GM23338 (cell line): Measurements from ENCODE around the gene OR2F1. TPM values are rescaled to one million over a fixed set of nuclear protein-coding genes. Genes with fewer than 3 reads are reported as not detected.

Source experiments
- ATAC-seq: fragments of 200-7000 bp; cut with Tn5 transposase; 3 replicates; pipeline ENCODE4 v1.9.1; 2020
- DNase-seq: peaks from one replicate; pipeline ENCODE4 v3.0.0-alpha.2; 2015; ENCODE audit warnings: low spot score
- H2AFZ ChIP-seq: fragments of 200-600 bp; sonication (generic); 2 replicates; pipeline ENCODE4 v1.8.0; 2016; ENCODE audit warnings: antibody characterized with exemption, mild to moderate bottlenecking, moderate library complexity
- H3F3A ChIP-seq: fragments of 200-600 bp; sonication (generic); replicated peaks from 2 replicates; pipeline ENCODE4 v1.8.0; 2017; ENCODE audit warnings: antibody characterized with exemption, mixed run types, low read depth
- H3K27ac ChIP-seq: fragments of 200-600 bp; sonication (generic); 2 replicates; pipeline ENCODE4 v1.6.1; 2016; ENCODE audit warnings: low read depth
- H3K27me3 ChIP-seq: fragments of 200-600 bp; sonication (generic); 2 replicates; pipeline ENCODE4 v1.8.0; 2016; ENCODE audit warnings: mild to moderate bottlenecking, mixed run types, moderate library complexity; ENCODE audit not compliant: insufficient read depth
- H3K36me3 ChIP-seq: fragments of 200-600 bp; sonication (generic); 2 replicates; pipeline ENCODE4 v1.8.0; 2016; ENCODE audit warnings: mild to moderate bottlenecking; ENCODE audit not compliant: insufficient read depth
- H3K4me1 ChIP-seq: fragments of 200-600 bp; sonication (generic); 2 replicates; pipeline ENCODE4 v1.8.0; 2016; ENCODE audit warnings: mild to moderate bottlenecking, moderate library complexity; ENCODE audit not compliant: insufficient read depth
- H3K4me2 ChIP-seq: fragments of 200-600 bp; sonication (generic); 2 replicates; pipeline ENCODE4 v1.7.1; 2017; ENCODE audit warnings: mixed run types
- H3K4me3 ChIP-seq: fragments of 200-600 bp; sonication (generic); 2 replicates; pipeline ENCODE4 v1.6.1; 2016; ENCODE audit warnings: mixed run types
- H3K79me2 ChIP-seq: fragments of 200-600 bp; sonication (generic); replicated peaks from 2 replicates; pipeline ENCODE4 v1.8.0; 2017; ENCODE audit warnings: mild to moderate bottlenecking; ENCODE audit not compliant: insufficient read depth
- H3K9me2 ChIP-seq: fragments of 200-600 bp; sonication (generic); 2 replicates; pipeline ENCODE4 v1.8.0; 2017; ENCODE audit not compliant: insufficient read depth
- H4K20me1 ChIP-seq: fragments of 200-600 bp; sonication (generic); replicated peaks from 2 replicates; pipeline ENCODE4 v1.8.0; 2017; ENCODE audit warnings: mild to moderate bottlenecking; ENCODE audit not compliant: insufficient read depth
- H3K27ac Mint-ChIP-seq: 2 replicates; pipeline ENCODE4 v1.8.0; 2020; ENCODE audit warnings: inconsistent platforms, mild to moderate bottlenecking, moderate library complexity, mixed read lengths
- H3K27me3 Mint-ChIP-seq: 3 replicates; pipeline ENCODE4 v1.8.0; 2022; ENCODE audit warnings: low read depth, mild to moderate bottlenecking, moderate library complexity, mixed read lengths, inconsistent platforms; ENCODE audit not compliant: insufficient read depth, poor library complexity
- H3K36me3 Mint-ChIP-seq: 3 replicates; pipeline ENCODE4 v1.8.0; 2021; ENCODE audit warnings: low read depth, mild to moderate bottlenecking, inconsistent platforms, moderate library complexity, mixed read lengths
- H3K4me1 Mint-ChIP-seq: 3 replicates; pipeline ENCODE4 v1.8.0; 2020; ENCODE audit warnings: mild to moderate bottlenecking, inconsistent platforms, mixed read lengths
- H3K4me3 Mint-ChIP-seq: 3 replicates; pipeline ENCODE4 v1.8.0; 2021; ENCODE audit warnings: moderate library complexity, mild to moderate bottlenecking, inconsistent platforms, mixed read lengths
- H3K9me3 Mint-ChIP-seq: 3 replicates; pipeline ENCODE4 v1.8.0; 2020; ENCODE audit warnings: moderate library complexity, mild to moderate bottlenecking, inconsistent platforms, mixed read lengths
- CREB1 ChIP-seq: fragments of 250-450 bp; sonication (Bioruptor Pico); IDR thresholded peaks from 2 replicates; pipeline ENCODE4 v1.5.0; 2020; ENCODE audit warnings: low read depth, mild to moderate bottlenecking, moderate library complexity
- EZH2 ChIP-seq: fragments of 200-600 bp; sonication (generic); IDR thresholded peaks from one replicate; pipeline ENCODE4 v1.8.0; 2017; ENCODE audit warnings: antibody characterized with exemption, mild to moderate bottlenecking, low read depth; ENCODE audit not compliant: unreplicated experiment
- EZH2phosphoT487 ChIP-seq: fragments of 200-600 bp; sonication (generic); IDR thresholded peaks from one replicate; pipeline ENCODE4 v1.8.1; 2018; ENCODE audit warnings: antibody characterized with exemption; ENCODE audit not compliant: unreplicated experiment
- JUNB ChIP-seq: IDR thresholded peaks from one replicate; pipeline ENCODE4 v1.6.1; 2016; ENCODE audit warnings: antibody characterized with exemption; ENCODE audit not compliant: unreplicated experiment
- NANOG ChIP-seq: IDR thresholded peaks from 2 replicates; pipeline ENCODE4 v1.6.1; 2016; ENCODE audit warnings: antibody characterized with exemption, borderline replicate concordance
- POLR2AphosphoS5 ChIP-seq: IDR thresholded peaks from 2 replicates; pipeline ENCODE4 v1.6.1; 2016; ENCODE audit warnings: antibody characterized with exemption, low read depth
- REST ChIP-seq: IDR thresholded peaks from one replicate; pipeline ENCODE4 v1.6.1; 2018; ENCODE audit warnings: antibody characterized with exemption; ENCODE audit not compliant: unreplicated experiment
- STAT1 ChIP-seq: IDR thresholded peaks from one replicate; pipeline ENCODE4 v1.6.1; 2016; ENCODE audit warnings: antibody characterized with exemption; ENCODE audit not compliant: unreplicated experiment
- ZNF114 ChIP-seq: fragments of 250-450 bp; sonication (Bioruptor Pico); IDR thresholded peaks from 2 replicates; pipeline ENCODE4 v1.5.0; 2020; ENCODE audit warnings: mild to moderate bottlenecking, moderate library complexity
- ZNF331 ChIP-seq: fragments of 250-450 bp; sonication (Bioruptor Pico); IDR thresholded peaks from 2 replicates; pipeline ENCODE4 v1.5.0; 2020; ENCODE audit warnings: low read depth, mild to moderate bottlenecking, moderate library complexity
- polyA plus RNA-seq: library from polyadenylated mRNA; unstranded; fragments of >200 nt; fragmentation: Nextera tagmentation; extraction: Ambion mirVana; gene quantifications from 2 replicates; pipeline ENCODE4 v1.2.1, GENCODE V29; 2016
- total RNA-seq: library from RNA; depleted of rRNA; stranded (reverse); fragments of >200 nt; shearing (Covaris generic); gene quantifications from 2 replicates; pipeline ENCODE4 v1.2.3, GENCODE V29; 2014
- TF ChIP-seq, protein P1 (sequence below), 2 experiments: fragments of 200-600 bp in 1 of 2; sonication (generic) in 1 of 2; conservative IDR thresholded peaks; 2 replicates each; pipeline versions ENCODE4 v1.5.1 to v1.6.1; 2016 to 2017; ENCODE audit warnings: antibody characterized with exemption in 2 of 2, low read depth in 2 of 2, mild to moderate bottlenecking in 2 of 2, moderate library complexity in 1 of 2
- TF ChIP-seq, protein P2 (sequence below): fragments of 250-450 bp; sonication (Bioruptor Pico); IDR thresholded peaks from 2 replicates; pipeline ENCODE4 v1.5.0; 2020; ENCODE audit warnings: mild to moderate bottlenecking, moderate library complexity
- TF ChIP-seq, protein P3 (sequence below): IDR thresholded peaks from 2 replicates; pipeline ENCODE4 v1.6.1; 2016; ENCODE audit warnings: antibody characterized with exemption

The OR2F1 gene
- total and polyA plus RNA-seq, 2 experiments from 2014 or later, result not detected

- Histone ChIP-seq H3K27ac (no peak overlapping the region), H3K79me2 (no peaks in the 10 kb centered on the region), H3K4me3 (no peak overlapping the region), H3F3A (no peaks in the 10 kb centered on the region), H3K4me2 (no peak overlapping the region), H3K36me3 (no peaks in the 10 kb centered on the region), H3K27me3 (no peaks in the 10 kb centered on the region), H3K4me1 (no peaks in the 10 kb centered on the region), H4K20me1 (no peaks in the 10 kb centered on the region), H3K9me2 (peaks cover 17% of the 10 kb centered on the region; the same call in 1 of the 2 replicates), H2AFZ (no peak overlapping the region)
- no peaks in the 10 kb centered on the region for H3K27me3 Mint-ChIP-seq
- no peak for DNase-seq
- TF ChIP-seq, protein P1, sequence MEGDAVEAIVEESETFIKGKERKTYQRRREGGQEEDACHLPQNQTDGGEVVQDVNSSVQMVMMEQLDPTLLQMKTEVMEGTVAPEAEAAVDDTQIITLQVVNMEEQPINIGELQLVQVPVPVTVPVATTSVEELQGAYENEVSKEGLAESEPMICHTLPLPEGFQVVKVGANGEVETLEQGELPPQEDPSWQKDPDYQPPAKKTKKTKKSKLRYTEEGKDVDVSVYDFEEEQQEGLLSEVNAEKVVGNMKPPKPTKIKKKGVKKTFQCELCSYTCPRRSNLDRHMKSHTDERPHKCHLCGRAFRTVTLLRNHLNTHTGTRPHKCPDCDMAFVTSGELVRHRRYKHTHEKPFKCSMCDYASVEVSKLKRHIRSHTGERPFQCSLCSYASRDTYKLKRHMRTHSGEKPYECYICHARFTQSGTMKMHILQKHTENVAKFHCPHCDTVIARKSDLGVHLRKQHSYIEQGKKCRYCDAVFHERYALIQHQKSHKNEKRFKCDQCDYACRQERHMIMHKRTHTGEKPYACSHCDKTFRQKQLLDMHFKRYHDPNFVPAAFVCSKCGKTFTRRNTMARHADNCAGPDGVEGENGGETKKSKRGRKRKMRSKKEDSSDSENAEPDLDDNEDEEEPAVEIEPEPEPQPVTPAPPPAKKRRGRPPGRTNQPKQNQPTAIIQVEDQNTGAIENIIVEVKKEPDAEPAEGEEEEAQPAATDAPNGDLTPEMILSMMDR (conservative IDR thresholded peaks at IDR 0.05; ENCODE audit: low read depth in 2 of 2), result no peak
- TF ChIP-seq, protein P2, sequence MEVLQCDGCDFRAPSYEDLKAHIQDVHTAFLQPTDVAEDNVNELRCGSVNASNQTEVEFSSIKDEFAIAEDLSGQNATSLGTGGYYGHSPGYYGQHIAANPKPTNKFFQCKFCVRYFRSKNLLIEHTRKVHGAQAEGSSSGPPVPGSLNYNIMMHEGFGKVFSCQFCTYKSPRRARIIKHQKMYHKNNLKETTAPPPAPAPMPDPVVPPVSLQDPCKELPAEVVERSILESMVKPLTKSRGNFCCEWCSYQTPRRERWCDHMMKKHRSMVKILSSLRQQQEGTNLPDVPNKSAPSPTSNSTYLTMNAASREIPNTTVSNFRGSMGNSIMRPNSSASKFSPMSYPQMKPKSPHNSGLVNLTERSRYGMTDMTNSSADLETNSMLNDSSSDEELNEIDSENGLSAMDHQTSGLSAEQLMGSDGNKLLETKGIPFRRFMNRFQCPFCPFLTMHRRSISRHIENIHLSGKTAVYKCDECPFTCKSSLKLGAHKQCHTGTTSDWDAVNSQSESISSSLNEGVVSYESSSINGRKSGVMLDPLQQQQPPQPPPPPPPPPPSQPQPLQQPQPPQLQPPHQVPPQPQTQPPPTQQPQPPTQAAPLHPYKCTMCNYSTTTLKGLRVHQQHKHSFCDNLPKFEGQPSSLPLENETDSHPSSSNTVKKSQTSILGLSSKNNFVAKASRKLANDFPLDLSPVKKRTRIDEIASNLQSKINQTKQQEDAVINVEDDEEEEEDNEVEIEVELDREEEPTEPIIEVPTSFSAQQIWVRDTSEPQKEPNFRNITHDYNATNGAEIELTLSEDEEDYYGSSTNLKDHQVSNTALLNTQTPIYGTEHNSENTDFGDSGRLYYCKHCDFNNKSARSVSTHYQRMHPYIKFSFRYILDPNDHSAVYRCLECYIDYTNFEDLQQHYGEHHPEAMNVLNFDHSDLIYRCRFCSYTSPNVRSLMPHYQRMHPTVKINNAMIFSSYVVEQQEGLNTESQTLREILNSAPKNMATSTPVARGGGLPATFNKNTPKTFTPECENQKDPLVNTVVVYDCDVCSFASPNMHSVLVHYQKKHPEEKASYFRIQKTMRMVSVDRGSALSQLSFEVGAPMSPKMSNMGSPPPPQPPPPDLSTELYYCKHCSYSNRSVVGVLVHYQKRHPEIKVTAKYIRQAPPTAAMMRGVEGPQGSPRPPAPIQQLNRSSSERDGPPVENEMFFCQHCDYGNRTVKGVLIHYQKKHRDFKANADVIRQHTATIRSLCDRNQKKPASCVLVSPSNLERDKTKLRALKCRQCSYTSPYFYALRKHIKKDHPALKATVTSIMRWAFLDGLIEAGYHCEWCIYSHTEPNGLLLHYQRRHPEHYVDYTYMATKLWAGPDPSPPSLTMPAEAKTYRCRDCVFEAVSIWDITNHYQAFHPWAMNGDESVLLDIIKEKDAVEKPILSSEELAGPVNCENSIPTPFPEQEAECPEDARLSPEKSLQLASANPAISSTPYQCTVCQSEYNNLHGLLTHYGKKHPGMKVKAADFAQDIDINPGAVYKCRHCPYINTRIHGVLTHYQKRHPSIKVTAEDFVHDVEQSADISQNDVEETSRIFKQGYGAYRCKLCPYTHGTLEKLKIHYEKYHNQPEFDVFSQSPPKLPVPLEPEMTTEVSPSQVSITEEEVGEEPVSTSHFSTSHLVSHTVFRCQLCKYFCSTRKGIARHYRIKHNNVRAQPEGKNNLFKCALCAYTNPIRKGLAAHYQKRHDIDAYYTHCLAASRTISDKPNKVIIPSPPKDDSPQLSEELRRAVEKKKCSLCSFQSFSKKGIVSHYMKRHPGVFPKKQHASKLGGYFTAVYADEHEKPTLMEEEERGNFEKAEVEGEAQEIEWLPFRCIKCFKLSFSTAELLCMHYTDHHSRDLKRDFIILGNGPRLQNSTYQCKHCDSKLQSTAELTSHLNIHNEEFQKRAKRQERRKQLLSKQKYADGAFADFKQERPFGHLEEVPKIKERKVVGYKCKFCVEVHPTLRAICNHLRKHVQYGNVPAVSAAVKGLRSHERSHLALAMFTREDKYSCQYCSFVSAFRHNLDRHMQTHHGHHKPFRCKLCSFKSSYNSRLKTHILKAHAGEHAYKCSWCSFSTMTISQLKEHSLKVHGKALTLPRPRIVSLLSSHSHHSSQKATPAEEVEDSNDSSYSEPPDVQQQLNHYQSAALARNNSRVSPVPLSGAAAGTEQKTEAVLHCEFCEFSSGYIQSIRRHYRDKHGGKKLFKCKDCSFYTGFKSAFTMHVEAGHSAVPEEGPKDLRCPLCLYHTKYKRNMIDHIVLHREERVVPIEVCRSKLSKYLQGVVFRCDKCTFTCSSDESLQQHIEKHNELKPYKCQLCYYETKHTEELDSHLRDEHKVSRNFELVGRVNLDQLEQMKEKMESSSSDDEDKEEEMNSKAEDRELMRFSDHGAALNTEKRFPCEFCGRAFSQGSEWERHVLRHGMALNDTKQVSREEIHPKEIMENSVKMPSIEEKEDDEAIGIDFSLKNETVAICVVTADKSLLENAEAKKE (CRISPR knock-in tag), result no peak
- TF ChIP-seq EZH2phosphoT487 (no peak), ZNF114 (no peak), POLR2AphosphoS5 (no peak), EZH2 (no peak), ZNF331 (CRISPR knock-in tag) (no peak), REST (no peak), NANOG (no peak), CREB1 (CRISPR knock-in tag) (no peak), JUNB (no peak), STAT1 (no peak)
- TF ChIP-seq, protein P3, sequence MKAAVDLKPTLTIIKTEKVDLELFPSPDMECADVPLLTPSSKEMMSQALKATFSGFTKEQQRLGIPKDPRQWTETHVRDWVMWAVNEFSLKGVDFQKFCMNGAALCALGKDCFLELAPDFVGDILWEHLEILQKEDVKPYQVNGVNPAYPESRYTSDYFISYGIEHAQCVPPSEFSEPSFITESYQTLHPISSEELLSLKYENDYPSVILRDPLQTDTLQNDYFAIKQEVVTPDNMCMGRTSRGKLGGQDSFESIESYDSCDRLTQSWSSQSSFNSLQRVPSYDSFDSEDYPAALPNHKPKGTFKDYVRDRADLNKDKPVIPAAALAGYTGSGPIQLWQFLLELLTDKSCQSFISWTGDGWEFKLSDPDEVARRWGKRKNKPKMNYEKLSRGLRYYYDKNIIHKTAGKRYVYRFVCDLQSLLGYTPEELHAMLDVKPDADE, result no peak
- no peaks in the 10 kb centered on the region for H3K4me1 Mint-ChIP-seq
- ATAC-seq, result no peak
- no peak overlapping the region for H3K27ac Mint-ChIP-seq
- H3K4me3 Mint-ChIP-seq, result no peak overlapping the region
- no peaks in the 10 kb centered on the region for H3K9me3 Mint-ChIP-seq
- H3K36me3 Mint-ChIP-seq, result no peaks in the 10 kb centered on the region
Observed at GRCh38 chr7:143979998-143980397, 25.4 kb downstream of the OR2F1 start.
